Posterior cingulate gyrus (tissue), 11 donors: ENCODE measurements around the gene SMARCA2.
"Not testable (repeated sequence)": the region's sequence is repeated elsewhere in the genome, so short reads cannot be mapped to it uniquely, and the experiment has no call there.

Experiments used
- DNase-seq, 10 donors: peaks; one replicate each; pipeline versions ENCODE4 v3.0.0 to v3.0.0-alpha.2; 2020 to 2021; ENCODE audit warnings: mixed read lengths in 3 of 10
- intact Hi-C: fragments of 100-400 bp; cut with DNase I; formaldehyde crosslinking; loops from one replicate; pipeline ENCODE4 v1.15.1; 2023

SMARCA2 gene

GRCh38 chr9:2130941-2131340 is 115.8 kb downstream of the SMARCA2 start:
- intact Hi-C loops = loop anchor here (10.0 kb wide), 2 partner anchors 534 to 594 kb away; no protein-coding TSS in a partner anchor
- no peak for DNase-seq

GRCh38 chr9:2132484-2133082 is 117.4 kb downstream of the SMARCA2 start:
- intact Hi-C loops = loop anchor here (10.0 kb wide), 2 partner anchors 532 to 592 kb away; no protein-coding TSS in a partner anchor
- no peak for DNase-seq

- no peak for DNase-seq
- intact Hi-C loops = loop anchor here (10.0 kb wide), 2 partner anchors 530 to 590 kb away; no protein-coding TSS in a partner anchor
These were observed 119.2 kb downstream of the SMARCA2 start for GRCh38 chr9:2134391-2134790.

- DNase-seq = peak in 1 of 10 donors; percentile 27
- intact Hi-C loops = loop anchor here (10.0 kb wide), 2 partner anchors 526 to 586 kb away; no protein-coding TSS in a partner anchor
These were observed 123.5 kb downstream of the SMARCA2 start for GRCh38 chr9:2138646-2139045.

- DNase-seq = no peak
- intact Hi-C loops = no loop called here
These were observed 125.6 kb downstream of the SMARCA2 start for GRCh38 chr9:2140600-2141223.

GRCh38 chr9:2142212-2142611 is 127.1 kb downstream of the SMARCA2 start:
- intact Hi-C loops = no loop called here
- DNase-seq = no peak

GRCh38 chr9:2144619-2145018 is 129.5 kb downstream of the SMARCA2 start:
- no peak for DNase-seq
- intact Hi-C loops = no loop called here

- intact Hi-C loops = no loop called here
- no peak for DNase-seq
These were observed 130.6 kb downstream of the SMARCA2 start for GRCh38 chr9:2145746-2146145.

GRCh38 chr9:2146700-2147099 is 131.6 kb downstream of the SMARCA2 start:
- DNase-seq, intact Hi-C loops: not testable (repeated sequence)

- DNase-seq = no peak
- intact Hi-C loops = loop anchor here (10.0 kb wide), 2 partner anchors 474 to 684 kb away; partner anchors contain the start of gene VLDLR
These were observed 135.2 kb downstream of the SMARCA2 start for GRCh38 chr9:2150338-2150737.

GRCh38 chr9:2151171-2151570 is 136.0 kb downstream of the SMARCA2 start:
- DNase-seq = no peak
- intact Hi-C loops = loop anchor here (10.0 kb wide), 2 partner anchors 474 to 684 kb away; partner anchors contain the start of gene VLDLR

- intact Hi-C loops = loop anchor here (10.0 kb wide), 2 partner anchors 472 to 682 kb away; partner anchors contain the start of gene VLDLR
- no peak for DNase-seq
These were observed 138.0 kb downstream of the SMARCA2 start for GRCh38 chr9:2152966-2153629.

- DNase-seq = no peak
- intact Hi-C loops = loop anchor here (10.0 kb wide), 2 partner anchors 471 to 681 kb away; partner anchors contain the start of gene VLDLR
These were observed 138.6 kb downstream of the SMARCA2 start for GRCh38 chr9:2153630-2154217.

GRCh38 chr9:2154731-2155130 is 139.6 kb downstream of the SMARCA2 start:
- intact Hi-C loops = loop anchor here (10.0 kb wide), 2 partner anchors 470 to 680 kb away; partner anchors contain the start of gene VLDLR
- no peak for DNase-seq

- no peak for DNase-seq
- intact Hi-C loops = loop anchor here (10.0 kb wide), 2 partner anchors 469 to 679 kb away; partner anchors contain the start of gene VLDLR
These were observed 140.8 kb downstream of the SMARCA2 start for GRCh38 chr9:2155966-2156365.

GRCh38 chr9:2157277-2158110 is 142.3 kb downstream of the SMARCA2 start:
- peak; percentile 31 to 94 (median 53) for DNase-seq
- intact Hi-C loops = loop anchor here (10.0 kb wide), 2 partner anchors 467 to 677 kb away; partner anchors contain the start of gene VLDLR

GRCh38 chr9:2158111-2158610 is 143.0 kb downstream of the SMARCA2 start:
- peak in 4 of 10 donors; percentile 14 to 60 (median 22) for DNase-seq

GRCh38 chr9:2158766-2159430 is 143.8 kb downstream of the SMARCA2 start:
- no peak for DNase-seq

More at GRCh38 chr9:2158111-2158610, 143.0 kb downstream of the SMARCA2 start:
- intact Hi-C loops = loop anchor here (10.0 kb wide), 2 partner anchors 467 to 677 kb away; partner anchors contain the start of gene VLDLR

More at GRCh38 chr9:2158766-2159430, 143.8 kb downstream of the SMARCA2 start:
- intact Hi-C loops = loop anchor here (10.0 kb wide), 2 partner anchors 466 to 676 kb away; partner anchors contain the start of gene VLDLR
